ENCODE measurements around the gene ANKH.

ANKH gene

GRCh38 chr5:14741801-14742440 lies 129.7 kb downstream of the ANKH start:
- no peak for DNase-seq (ENCODE audit: extremely low read depth in 1 of 2, low read depth in 1 of 2)

GRCh38 chr5:14741131-14741530 lies 130.4 kb downstream of the ANKH start:
- no peak for DNase-seq (ENCODE audit: extremely low read depth in 1 of 2, low read depth in 1 of 2)

GRCh38 chr5:14739981-14740380 lies 131.6 kb downstream of the ANKH start:
- no peak for DNase-seq (ENCODE audit: extremely low read depth in 1 of 2, low read depth in 1 of 2)

GRCh38 chr5:14739538-14739937 lies 132.0 kb downstream of the ANKH start:
- no peak for DNase-seq (ENCODE audit: extremely low read depth in 1 of 2, low read depth in 1 of 2)

GRCh38 chr5:14738050-14738449 lies 133.5 kb downstream of the ANKH start:
- no peak for DNase-seq (ENCODE audit: extremely low read depth in 1 of 2, low read depth in 1 of 2)

GRCh38 chr5:14737291-14737690 lies 134.3 kb downstream of the ANKH start:
- no peak for DNase-seq (ENCODE audit: extremely low read depth in 1 of 2, low read depth in 1 of 2)

GRCh38 chr5:14735944-14736343 lies 135.6 kb downstream of the ANKH start:
- DNase-seq (ENCODE audit: extremely low read depth in 1 of 2, low read depth in 1 of 2) = no peak

GRCh38 chr5:14734396-14734795 lies 137.2 kb downstream of the ANKH start:
- DNase-seq (ENCODE audit: extremely low read depth in 1 of 2, low read depth in 1 of 2) = no peak

- DNase-seq (ENCODE audit: extremely low read depth in 1 of 2, low read depth in 1 of 2) = no peak
Observed at GRCh38 chr5:14733661-14734060, 137.9 kb downstream of the ANKH start.

- DNase-seq (ENCODE audit: extremely low read depth in 1 of 2, low read depth in 1 of 2) = no peak
Observed at GRCh38 chr5:14732991-14733390, 138.6 kb downstream of the ANKH start.

GRCh38 chr5:14730881-14731280 lies 140.7 kb downstream of the ANKH start:
- no peak for DNase-seq (ENCODE audit: extremely low read depth in 1 of 2, low read depth in 1 of 2)

- DNase-seq (ENCODE audit: extremely low read depth in 1 of 2, low read depth in 1 of 2) = no peak
Observed at GRCh38 chr5:14730466-14730865, 141.1 kb downstream of the ANKH start.

- no peak for DNase-seq (ENCODE audit: extremely low read depth in 1 of 2, low read depth in 1 of 2)
Observed at GRCh38 chr5:14729448-14730385, 141.9 kb downstream of the ANKH start.

- DNase-seq (ENCODE audit: extremely low read depth in 1 of 2, low read depth in 1 of 2) = no peak
Observed at GRCh38 chr5:14728459-14728938, 143.1 kb downstream of the ANKH start.

GRCh38 chr5:14727928-14728458 lies 143.6 kb downstream of the ANKH start:
- DNase-seq (ENCODE audit: extremely low read depth in 1 of 2, low read depth in 1 of 2) = no peak

GRCh38 chr5:14727428-14727865 lies 144.1 kb downstream of the ANKH start:
- peak; percentile 25 to 63 for DNase-seq (ENCODE audit: extremely low read depth in 1 of 2, low read depth in 1 of 2)

GRCh38 chr5:14726066-14726838 lies 145.3 kb downstream of the ANKH start:
- no peak for DNase-seq (ENCODE audit: extremely low read depth in 1 of 2, low read depth in 1 of 2)

GRCh38 chr5:14724633-14725032 lies 146.9 kb downstream of the ANKH start:
- no peak for DNase-seq (ENCODE audit: extremely low read depth in 1 of 2, low read depth in 1 of 2)

- no peak for DNase-seq (ENCODE audit: extremely low read depth in 1 of 2, low read depth in 1 of 2)
Observed at GRCh38 chr5:14723701-14724132, 147.9 kb downstream of the ANKH start.

GRCh38 chr5:14722923-14723322 lies 148.7 kb downstream of the ANKH start:
- no peak for DNase-seq (ENCODE audit: extremely low read depth in 1 of 2, low read depth in 1 of 2)
